Right ventricle myocardium superior (tissue), 1 donor: ENCODE results near the gene TBC1D8B. TPM values are rescaled to one million over a fixed set of nuclear protein-coding genes. Genes with fewer than 3 reads are reported as not detected.
"Not testable (repeated sequence)": the region's sequence is repeated elsewhere in the genome, so short reads cannot be mapped to it uniquely, and the experiment has no call there.

ENCODE experiments used
- ATAC-seq: fragments of 200-7000 bp; cut with Tn5 transposase; one replicate; pipeline ENCODE4 v1.9.1; 2020; ENCODE audit warnings: mild to moderate bottlenecking; ENCODE audit not compliant: poor library complexity
- DNase-seq: peaks from one replicate; pipeline ENCODE4 v3.0.0-alpha.2; 2020
- intact Hi-C: fragments of 100-400 bp; cut with DNase I; formaldehyde crosslinking; loops from one replicate; pipeline ENCODE4 v1.11.2; 2022
- long read RNA-seq: library from polyadenylated mRNA; unstranded; transcript quantifications from one replicate; pipeline ENCODE4 v2.0.0, GENCODE V29; 2021
- total RNA-seq: library from RNA; stranded (reverse); fragmentation: NEBNext Ultra II Directional; extraction: Animal tissue kit (Norgen Biotek cat#: 25700); gene quantifications from one replicate; pipeline ENCODE4 v1.2.1, GENCODE V29; 2021
- donor health status: DM: no; HTN: yes; CAD: no; lungs with severe emphysema.

The TBC1D8B gene
- total RNA-seq = 1.9 TPM
- long read RNA-seq, full-length matches to known transcripts = 3 of 3 reads
- long read RNA-seq, partial matches to known transcripts = 0 of 3 reads
- long read RNA-seq, other reads (novel, unspliced or antisense) = 0 of 3 reads

DNA sequence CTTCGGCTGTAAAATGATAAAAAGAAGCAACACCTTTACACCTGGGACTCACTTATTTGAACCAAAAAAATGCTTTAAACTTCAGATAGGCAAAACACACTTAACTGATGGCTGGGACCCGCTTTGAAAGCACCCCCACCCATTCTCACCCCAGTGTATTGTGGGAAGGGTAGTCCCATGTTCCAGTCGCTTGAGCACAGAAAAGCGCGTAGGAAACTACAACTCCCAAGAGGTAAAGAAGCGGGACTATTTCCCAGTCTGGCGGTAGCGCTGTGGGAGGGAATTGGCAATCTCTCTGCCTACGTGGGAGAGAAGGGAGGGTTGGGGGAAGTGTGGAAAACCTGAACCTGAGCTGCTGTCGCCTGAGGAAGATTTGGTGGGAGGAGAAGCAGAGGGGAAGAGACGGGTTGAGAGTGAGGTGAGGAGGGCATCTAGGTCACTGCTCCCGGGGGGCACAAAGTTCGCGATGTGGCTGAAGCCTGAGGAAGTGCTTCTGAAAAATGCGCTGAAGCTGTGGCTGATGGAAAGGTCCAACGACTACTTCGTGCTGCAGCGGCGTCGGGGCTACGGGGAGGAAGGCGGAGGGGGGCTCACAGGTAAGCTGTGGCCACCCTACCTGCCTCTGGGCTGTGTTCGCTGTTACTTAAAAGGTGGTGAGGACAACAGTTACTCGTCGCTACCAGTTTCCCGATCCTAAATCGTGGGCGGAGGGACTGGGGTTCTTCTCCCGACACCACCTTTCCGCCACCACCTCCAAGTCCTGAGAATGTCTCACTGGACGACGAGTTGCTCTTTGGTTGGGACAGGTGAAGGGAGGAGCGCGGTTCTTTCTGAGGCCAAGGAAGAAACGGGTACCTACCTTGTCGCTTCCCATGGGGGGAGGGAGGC lies at the start of gene TBC1D8B:
TBC1D8B (plus strand) TSS at position 286 of the 888 bp plus-strand sequence; CDS start at position 467, 181 bp downstream.
- ATAC-seq = peak; percentile 100
- intact Hi-C loops = no loop called here

DNA sequence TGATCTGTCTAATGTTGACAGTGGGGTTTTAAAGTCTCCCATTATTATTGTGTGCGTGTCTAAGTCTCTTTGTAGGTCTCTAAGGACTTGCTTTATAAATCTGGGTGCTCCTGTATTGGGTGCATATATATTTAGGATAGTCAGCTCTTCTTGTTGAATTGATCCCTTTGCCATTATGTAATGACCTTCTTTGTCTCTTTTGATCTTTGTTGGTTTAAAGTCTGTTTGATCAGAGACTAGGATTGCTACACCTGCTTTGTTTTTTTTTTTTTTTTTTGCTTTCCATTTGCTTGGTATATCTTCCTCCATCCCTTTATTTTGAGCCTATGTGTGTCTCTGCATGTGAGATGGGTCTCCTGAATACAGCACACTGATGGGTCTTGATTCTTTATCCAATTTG lies 33.2 kb upstream of the TBC1D8B start:
- ATAC-seq, DNase-seq, intact Hi-C loops: not testable (repeated sequence)

More for the DNA sequence above, at the start of gene TBC1D8B:
- peak; percentile 70 for DNase-seq

DNA sequence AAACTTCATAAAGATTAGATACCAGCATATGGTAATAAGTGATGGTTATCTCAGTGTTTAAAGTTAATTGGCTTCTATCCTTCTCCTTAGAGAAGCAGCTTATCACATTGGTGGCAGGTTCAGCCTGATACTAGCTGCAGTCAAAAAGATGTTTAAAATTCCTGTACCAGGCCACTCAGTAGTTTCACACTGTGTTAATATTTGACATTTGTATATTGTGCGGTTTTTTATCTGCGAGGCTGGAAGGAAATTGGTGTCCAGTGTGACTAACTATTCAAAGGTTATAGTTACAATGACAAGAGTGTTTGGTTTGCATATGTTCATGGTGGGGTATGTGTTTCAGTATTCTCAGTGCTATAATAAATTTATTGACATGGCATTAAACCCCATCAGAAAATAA lies 27.5 kb upstream of the TBC1D8B start:
- ATAC-seq (no peak), DNase-seq (no peak)
- intact Hi-C loops = no loop called here

- intact Hi-C loops = no loop called here
- ATAC-seq (no peak), DNase-seq (no peak)
These were observed 22.2 kb upstream of the TBC1D8B start for GRCh38 chrX:106780264-106780663.

DNA sequence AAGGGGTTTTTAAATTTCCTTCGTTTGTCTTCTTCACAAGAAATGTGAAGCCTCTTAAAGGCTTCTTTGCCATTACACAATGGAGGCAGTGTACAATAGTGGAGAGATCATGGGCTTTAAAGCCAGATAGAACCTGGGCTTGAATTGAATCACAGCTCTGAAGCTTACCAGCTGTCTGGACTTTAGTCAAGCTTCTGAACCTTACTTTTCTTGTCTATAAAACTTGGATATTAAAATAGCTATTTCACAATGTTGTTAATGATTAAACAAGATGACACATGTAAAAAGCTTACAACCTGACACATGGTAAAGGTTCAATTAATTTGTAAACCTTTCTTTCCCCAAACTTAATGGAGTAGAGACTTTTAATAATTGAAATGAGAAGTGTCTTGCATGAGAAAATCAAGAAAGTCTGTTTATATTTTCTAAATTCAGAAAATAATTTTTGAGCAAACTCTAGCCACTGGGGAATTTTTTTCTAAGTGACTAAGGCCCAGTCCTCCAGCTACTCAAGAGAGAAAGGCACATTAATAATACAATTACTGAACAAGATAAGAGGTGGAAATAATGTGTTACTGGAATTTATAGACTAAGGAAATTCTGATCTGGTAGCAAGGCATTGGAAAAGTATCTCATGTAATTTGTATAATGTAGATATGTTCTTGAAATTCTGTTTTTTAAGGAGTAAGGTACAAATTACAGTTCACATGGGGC lies 21.7 kb upstream of the TBC1D8B start:
- no peak for DNase-seq
- ATAC-seq = no peak
- intact Hi-C loops = no loop called here

GRCh38 chrX:106783716-106784115 lies 18.8 kb upstream of the TBC1D8B start:
- DNase-seq = no peak
- no peak for ATAC-seq

GRCh38 chrX:106791495-106791894 lies 11.0 kb upstream of the TBC1D8B start:
- intact Hi-C loops = loop anchor here (10.0 kb wide), 1 partner anchor 307 kb away; no protein-coding TSS in a partner anchor
- ATAC-seq (no peak), DNase-seq (no peak)

More at GRCh38 chrX:106783716-106784115, 18.8 kb upstream of the TBC1D8B start:
- intact Hi-C loops = no loop called here

DNA sequence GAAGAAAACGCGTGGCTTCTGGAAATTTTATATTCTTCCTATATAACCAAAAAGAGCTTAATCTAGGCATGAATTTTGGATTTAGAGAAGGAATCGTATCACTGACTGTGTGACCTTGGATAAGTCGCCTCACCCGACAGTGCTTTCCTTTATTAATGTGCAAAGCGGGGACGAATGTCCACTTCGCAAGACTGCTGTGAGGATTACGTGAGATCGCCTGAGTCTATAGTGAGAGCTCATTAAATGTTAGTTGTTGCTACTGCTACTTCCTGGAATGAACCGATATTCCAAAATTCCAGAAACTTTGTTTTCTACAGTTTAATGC lies 448 bp upstream of the TBC1D8B start:
- ATAC-seq = peak; percentile 37
- intact Hi-C loops = no loop called here

DNA sequence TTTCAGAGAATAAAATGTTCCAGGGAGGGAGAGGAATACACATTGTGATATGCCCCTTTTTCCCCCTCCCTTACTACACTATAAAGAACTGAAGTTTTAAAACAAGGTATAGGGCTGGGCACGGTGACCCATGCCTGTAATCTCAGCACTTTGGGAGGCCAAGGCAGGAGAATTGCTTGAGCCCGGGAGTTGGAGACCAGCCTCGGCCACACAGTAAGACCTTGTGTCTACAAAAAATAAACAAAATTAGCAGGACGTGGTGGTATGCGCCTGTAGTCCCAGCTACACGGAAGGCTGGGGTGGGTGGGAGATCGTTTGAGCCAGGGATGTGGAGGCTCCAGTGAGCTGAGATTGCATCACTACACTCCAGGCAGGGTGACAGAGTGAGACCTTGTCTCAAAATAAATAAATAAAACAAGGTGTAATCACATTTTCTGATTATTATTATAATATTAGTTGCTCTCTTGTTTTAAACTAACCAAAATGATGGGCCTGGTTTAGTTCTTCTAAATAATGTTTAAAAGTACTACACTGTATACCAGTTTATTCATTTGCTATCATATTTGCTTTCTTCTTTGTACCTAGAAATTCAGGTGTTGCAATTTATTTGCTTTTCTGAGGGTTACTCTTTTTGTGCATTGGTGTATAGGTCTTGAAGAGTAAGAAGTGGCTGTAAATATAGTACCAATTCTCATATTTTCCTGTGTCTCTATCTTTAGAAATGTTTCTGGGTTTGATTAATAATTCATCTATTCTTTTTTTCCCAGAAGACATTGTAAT lies 8.8 kb downstream of the TBC1D8B start:
- no peak for ATAC-seq
- intact Hi-C loops = no loop called here

More for the DNA sequence above, 448 bp upstream of the TBC1D8B start:
- DNase-seq = no peak

DNA sequence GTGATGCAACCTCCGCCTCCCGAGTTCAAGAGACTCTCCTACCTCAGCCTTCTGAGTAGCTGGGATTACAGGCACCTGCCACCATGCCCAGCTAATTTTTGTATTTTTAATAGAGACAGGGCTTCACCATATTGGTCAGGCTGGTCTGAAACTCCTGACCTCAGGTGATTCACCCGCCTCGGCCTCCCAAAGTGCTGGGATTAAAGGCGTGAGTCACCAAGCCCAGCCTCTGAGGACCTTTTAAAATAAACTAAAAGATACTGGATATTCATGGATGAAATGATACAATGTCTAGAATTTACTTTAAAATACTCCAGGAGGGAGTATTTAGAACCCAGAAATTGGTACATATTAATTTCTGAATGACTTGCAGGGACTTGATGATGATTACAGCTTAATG lies 10.5 kb downstream of the TBC1D8B start:
- ATAC-seq, DNase-seq, intact Hi-C loops: not testable (repeated sequence)

More for the DNA sequence above, 8.8 kb downstream of the TBC1D8B start:
- DNase-seq = no peak

GRCh38 chrX:106814093-106814492 lies 11.6 kb downstream of the TBC1D8B start:
- intact Hi-C loops, ATAC-seq, DNase-seq: not testable (repeated sequence)

DNA sequence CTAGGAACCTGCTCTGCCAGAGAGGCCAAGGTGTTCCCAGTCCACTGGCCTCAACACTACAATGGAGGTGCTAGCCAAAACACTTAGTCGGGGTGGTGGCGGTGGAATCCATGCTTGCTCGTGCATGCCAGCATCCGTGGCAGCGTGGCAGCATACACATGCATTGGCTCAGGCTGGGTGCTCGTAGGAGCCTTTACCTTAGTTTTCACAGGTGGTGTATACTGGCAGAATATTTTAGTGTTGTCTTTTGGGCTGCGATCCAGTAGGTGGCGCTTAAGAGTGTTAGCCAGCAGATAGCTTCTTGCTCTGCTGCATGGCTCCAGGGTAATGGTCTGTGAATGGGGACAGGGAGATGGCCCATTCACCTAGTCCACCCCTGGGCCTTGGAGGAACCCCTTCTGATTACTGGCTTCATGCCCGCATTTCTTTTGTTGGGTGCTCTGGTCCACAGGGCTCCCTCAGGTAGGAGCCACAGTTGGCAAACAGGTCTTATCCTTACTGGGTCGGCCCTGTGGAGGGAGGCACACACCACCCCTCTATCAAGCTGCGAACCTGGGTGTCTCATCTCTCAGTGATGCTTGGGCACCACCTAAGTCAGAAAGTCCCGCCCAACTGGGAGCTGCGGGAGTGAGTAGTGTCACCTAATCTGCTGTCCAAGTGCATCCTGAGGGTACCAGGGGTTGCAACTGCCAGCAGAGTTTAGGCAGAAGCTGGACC lies 60.7 kb downstream of the TBC1D8B start:
- DNase-seq = no peak
- intact Hi-C loops = no loop called here
- ATAC-seq = no peak

- intact Hi-C loops = no loop called here
- DNase-seq (no peak), ATAC-seq (no peak)
These were observed 61.2 kb downstream of the TBC1D8B start for GRCh38 chrX:106863697-106864096.

- intact Hi-C loops, DNase-seq, ATAC-seq: not testable (repeated sequence)
These were observed 70.3 kb downstream of the TBC1D8B start for GRCh38 chrX:106872796-106873195.

GRCh38 chrX:106874075-106874474 lies 71.6 kb downstream of the TBC1D8B start:
- no peak for ATAC-seq
- intact Hi-C loops = no loop called here

GRCh38 chrX:106875151-106875550 lies 72.7 kb downstream of the TBC1D8B start:
- DNase-seq = no peak
- no peak for ATAC-seq
- intact Hi-C loops = no loop called here

More at GRCh38 chrX:106874075-106874474, 71.6 kb downstream of the TBC1D8B start:
- no peak for DNase-seq

DNA sequence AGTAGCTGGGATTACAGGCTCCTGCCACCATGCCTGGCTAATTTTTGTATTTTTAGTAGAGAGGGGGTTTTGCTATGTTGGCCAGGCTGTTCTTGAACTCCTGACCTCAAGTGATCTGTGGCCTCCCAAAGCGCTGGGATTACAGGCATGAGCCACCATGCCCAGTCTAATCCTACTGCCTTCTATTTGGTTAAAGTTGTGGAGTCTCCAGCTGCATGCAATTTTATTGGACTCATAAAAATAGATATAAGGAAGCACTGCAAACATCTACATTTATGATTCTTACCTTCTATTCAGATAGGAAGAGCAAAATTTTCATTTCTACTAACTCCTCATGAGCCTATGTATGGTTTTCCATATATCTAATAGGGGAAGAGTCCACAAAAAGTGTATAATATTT lies 87.0 kb downstream of the TBC1D8B start:
- intact Hi-C loops = no loop called here
- no peak for DNase-seq
- no peak for ATAC-seq
